D721Med (cell line): Measurements from ENCODE around the gene KATNA1.

Source experiments
- DNase-seq: peaks from one replicate; pipeline ENCODE4 v3.0.0; 2011; ENCODE audit warnings: low spot score; ENCODE audit not compliant: insufficient read length
- FAIRE-seq: peaks from 2 replicates; lab custom pipeline; 2011; peaks lifted over from hg19 to GRCh38; lab: Jason Lieb, UNC
- TF ChIP-seq, protein P1 (sequence below): IDR thresholded peaks from 2 replicates; pipeline ENCODE4 v1.5.1; 2012; ENCODE audit warnings: mild to moderate bottlenecking, control low read depth; ENCODE audit not compliant: insufficient read depth; ENCODE audit errors: missing control alignments

KATNA1 gene

DNA sequence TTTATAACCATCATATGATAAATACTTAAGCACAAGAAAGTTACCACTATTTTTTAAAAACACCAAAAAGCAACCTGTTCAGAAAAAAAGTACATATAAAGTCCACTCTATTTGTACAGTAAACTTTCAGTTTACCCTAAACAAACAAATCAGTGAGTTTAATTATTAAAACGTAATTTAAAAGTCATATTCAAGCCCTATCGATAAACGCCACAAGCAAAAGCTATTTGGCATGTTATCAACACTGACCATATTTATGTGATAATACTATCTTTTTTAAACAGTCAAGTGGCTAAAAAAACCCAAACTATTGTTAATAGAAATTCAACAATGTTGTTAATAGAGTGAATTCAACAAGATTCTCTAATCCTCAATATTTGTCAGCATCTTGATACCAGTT is 1.9 kb downstream of the KATNA1 start:
- DNase-seq (no peak), FAIRE-seq (no peak)
- TF ChIP-seq, protein P1, sequence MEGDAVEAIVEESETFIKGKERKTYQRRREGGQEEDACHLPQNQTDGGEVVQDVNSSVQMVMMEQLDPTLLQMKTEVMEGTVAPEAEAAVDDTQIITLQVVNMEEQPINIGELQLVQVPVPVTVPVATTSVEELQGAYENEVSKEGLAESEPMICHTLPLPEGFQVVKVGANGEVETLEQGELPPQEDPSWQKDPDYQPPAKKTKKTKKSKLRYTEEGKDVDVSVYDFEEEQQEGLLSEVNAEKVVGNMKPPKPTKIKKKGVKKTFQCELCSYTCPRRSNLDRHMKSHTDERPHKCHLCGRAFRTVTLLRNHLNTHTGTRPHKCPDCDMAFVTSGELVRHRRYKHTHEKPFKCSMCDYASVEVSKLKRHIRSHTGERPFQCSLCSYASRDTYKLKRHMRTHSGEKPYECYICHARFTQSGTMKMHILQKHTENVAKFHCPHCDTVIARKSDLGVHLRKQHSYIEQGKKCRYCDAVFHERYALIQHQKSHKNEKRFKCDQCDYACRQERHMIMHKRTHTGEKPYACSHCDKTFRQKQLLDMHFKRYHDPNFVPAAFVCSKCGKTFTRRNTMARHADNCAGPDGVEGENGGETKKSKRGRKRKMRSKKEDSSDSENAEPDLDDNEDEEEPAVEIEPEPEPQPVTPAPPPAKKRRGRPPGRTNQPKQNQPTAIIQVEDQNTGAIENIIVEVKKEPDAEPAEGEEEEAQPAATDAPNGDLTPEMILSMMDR: no peak

DNA sequence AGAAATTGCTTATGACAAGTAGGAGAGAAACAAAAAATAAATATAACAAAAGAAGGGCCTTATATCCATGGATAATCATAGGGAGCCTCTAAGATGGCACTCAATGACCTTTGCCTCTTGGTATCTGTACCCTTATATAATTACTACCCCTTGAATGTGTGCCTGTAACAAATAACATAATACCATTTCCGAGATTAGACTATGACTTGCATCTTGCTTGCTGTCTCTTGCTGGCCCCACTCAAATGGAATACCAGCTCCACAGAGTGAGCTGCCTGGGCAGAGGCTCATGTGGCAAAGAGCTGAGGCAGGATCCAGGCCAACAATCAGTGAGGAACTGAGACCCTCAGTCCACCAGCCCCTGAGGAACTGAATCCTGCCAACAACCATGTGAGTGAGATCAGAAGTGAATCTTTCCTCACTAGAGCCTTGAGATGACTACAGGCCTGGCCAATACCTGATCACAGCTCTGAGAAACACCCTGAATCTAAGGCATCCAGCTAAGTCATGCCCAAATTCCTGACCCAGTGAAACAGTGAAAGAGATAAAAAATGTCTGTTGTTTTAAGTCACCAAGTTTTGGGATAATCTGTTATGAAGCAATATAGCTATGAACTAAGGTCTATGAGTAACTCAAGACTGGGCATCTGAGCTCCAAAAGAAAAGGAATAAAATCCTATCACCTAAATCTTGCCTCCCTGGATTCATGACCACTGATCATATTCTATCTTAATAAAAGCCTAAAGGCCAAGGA is 5.5 kb downstream of the KATNA1 start:
- TF ChIP-seq, protein P1: no peak
- no peak for DNase-seq
- FAIRE-seq: peak; percentile 68

DNA sequence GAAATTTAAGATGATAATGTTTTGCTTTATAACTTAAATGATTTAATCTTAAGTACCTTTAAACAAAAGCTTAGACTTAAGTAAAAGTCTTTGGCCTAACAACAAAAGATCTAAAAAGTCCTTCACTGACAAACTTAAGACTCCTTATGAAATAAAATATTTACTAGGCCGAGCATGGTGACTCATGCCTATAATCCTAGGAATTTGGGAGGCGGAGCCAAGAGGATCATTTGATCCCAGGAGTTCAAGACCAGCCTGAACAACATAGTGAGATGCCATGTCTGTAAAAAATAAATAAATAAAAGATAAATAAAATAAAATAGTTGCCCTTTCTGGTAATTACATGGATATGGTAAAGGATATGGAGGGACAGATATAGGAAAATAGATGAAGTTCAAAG is 12.4 kb downstream of the KATNA1 start:
- TF ChIP-seq, protein P1: no peak
- FAIRE-seq: no peak
- DNase-seq: no peak

DNA sequence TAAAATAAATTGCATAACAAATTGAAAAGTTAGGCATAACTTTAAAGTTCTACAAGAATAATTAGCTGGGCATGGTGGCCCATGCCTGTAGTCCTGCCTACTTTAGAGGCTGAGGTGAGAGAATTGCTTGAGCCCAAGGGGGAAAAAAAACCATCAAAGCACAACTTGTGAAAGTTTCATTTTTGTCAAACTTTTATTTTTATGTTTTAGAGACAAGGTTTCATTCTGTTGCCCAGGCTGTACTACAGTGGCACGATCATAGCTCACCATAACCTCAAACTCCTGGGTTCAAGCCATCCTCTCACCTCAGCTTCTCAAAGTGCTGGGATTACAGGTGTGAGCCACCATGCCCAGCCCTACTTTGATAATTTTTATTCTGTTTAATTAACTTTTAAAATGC is 14.2 kb downstream of the KATNA1 start:
- FAIRE-seq (no peak), DNase-seq (no peak)
- TF ChIP-seq, protein P1: no peak

DNA sequence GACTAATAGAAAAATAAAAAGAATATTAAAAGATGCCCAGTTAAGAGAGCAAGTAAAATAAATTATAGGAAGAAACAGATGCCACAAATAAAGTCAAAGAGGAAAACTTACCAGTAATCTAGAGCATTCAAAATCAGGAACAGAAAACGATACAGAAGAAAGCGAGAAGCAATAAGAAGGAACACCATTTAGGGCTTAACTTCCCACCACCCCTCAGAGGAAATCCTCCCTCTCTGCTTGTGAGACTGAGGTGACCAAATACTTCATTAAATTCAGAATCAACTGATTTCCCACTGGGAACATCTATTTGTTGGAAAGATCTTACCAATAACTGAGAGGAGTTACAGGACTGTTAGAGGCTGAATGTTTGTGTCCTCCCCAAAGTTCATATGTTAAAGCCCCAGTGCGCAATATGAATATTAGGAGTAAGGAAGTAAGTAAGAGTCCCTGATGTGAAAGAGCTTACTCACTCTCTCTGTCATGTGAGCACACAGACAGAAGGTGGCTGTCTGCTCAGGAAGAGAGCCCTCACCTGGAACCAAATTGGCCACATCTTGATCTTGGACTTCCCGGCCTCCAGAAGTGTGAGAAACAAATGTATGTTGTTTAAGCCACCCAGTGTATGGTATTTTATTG is 19.5 kb downstream of the KATNA1 start:
- TF ChIP-seq, protein P1: no peak
- DNase-seq (no peak), FAIRE-seq (no peak)

DNA sequence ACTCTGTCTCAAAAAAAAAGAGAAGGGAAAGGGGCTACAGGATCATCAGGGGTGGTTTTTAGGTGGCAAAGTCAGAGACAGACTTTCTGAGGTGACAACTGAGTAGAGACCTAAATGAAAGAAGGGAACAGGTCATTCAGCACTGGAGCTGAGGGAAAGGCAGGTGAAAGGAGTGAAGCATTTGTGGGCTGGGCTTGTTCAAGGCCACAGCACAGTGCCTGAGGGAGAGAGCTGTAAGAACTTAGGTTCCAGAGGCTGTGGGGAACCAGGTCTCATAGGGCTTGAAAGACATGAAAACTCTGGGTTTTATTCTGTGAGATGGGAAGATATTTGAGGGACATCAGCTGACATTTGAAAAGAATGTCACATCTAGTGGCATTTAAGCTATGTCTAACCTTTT is 20.8 kb downstream of the KATNA1 start:
- FAIRE-seq (no peak), DNase-seq (no peak)
- TF ChIP-seq, protein P1: no peak

DNA sequence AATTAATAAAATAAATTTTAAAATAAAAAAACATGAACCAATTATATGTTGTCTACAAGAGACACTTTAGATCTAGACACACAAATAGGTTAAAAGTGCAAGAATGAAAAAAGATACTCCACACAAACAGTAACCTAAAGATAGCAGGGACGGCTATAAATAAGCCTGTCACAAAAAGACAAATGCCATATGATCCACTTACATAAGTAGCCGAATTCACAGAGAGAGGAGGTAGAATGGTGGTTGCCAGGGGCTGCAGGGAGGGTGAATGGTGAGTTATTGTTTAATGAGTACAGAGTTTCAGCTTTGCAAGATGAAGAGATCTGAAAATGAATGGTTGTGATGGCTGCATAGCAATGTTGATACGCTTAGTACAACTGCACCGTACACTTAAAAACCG is 32.7 kb downstream of the KATNA1 start:
- DNase-seq: no peak
- FAIRE-seq: no peak
- TF ChIP-seq, protein P1: no peak
